GM19438 (cell line): ENCODE data around the gene MAP1LC3B.
"Not testable (repeated sequence)": the region's sequence is repeated elsewhere in the genome, so short reads cannot be mapped to it uniquely, and the experiment has no call there.

Source experiments
- ATAC-seq: cut with Tn5 transposase; IDR thresholded peaks from one replicate; pipeline ENCODE4 v1.9.1; 2021; ENCODE audit warnings: low read depth; ENCODE audit not compliant: unreplicated experiment

Gene MAP1LC3B

GRCh38 chr16:87379312-87379752 is 12.8 kb upstream of the MAP1LC3B start:
- ATAC-seq, result not testable (repeated sequence)

- no peak for ATAC-seq
Measured at GRCh38 chr16:87380403-87380802, 11.7 kb upstream of the MAP1LC3B start.

GRCh38 chr16:87380881-87381280 is 11.3 kb upstream of the MAP1LC3B start:
- no peak for ATAC-seq

- ATAC-seq, result no peak
Measured at GRCh38 chr16:87382023-87382785, 9.9 kb upstream of the MAP1LC3B start.

GRCh38 chr16:87383505-87384161 is 8.5 kb upstream of the MAP1LC3B start, which contains the start of gene FBXO31:
Gene FBXO31 (minus strand): TSS chr16:87383776. CDS start chr16:87383744, 32 bp downstream.
- ATAC-seq, result peak; percentile 43

DNA sequence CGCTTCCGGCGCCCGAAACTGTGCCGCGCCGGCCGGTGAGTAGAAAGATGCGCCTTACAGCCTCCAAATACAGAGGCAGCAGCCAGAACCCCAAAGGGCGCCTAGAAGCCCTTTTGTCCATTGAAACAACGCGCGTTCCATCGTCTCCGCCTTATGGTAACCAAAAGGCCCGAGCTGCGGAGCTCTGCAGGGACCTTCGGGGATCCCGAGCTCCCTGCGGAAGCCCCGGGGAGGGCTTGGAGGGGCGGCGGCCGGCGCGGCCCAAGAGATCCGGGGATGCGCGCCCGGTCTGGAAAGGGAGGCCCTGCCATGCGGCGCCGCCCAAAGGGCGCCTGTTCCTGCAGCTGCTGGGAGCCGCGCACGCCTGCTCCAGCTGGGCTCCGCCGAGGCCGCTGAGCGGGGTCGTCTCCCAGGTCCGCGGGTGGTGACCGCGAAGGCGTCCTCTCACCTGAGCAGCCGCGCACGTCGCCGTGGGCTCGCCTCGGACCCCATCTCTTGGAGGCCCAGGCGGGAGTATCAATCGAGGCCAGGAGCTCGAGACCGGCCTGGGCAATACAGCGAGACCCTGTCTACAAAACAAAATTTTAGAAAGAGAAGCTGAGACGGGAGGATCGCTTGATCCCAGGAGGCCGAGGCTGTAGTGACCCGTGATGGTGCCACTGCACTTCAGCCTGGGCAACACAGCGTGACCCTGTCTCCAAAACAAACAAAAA is 7.8 kb upstream of the MAP1LC3B start:
- ATAC-seq, result peak; percentile 25

- not testable (repeated sequence) for ATAC-seq
Measured at GRCh38 chr16:87384875-87385167, 7.3 kb upstream of the MAP1LC3B start.

DNA sequence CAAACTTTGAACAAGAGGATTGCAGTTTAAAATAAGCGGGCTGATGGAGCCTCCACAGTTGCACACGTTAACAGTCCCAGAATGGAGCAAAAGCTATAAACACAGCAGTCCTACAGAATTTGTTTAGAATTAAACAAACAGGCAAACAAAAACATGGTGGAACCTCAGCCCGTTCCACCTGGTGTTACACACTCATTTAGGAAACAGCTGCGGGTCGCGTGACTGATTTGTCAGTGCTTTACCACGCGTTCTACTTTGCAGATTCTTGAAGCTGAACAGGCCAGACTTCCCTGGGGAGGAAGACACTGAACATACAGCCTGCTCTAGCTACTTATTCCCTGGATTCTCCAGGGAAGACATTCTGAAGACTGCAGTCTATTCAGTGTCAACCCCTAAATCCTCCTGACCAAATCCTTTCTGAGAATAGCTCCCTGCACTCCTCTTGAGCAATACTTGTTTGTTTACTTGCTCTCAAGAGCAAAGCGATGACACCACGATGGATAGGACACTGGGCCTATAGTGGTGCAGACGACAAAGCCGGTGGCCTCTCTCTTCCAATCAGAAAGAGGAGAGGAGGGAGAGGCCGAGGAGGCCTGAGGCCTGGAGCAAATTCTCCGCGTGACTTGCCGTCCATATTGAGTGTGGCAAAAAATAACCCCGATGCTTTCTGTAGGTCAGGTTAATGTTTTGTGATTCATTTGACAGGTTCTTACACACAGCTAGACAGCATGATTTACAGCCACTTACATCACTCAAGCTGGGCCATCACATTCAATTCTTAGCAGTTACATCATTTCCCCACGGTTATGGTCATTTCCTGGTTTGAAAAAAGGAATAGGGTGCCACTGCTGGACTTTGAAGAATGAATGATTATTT is 4.0 kb upstream of the MAP1LC3B start:
- ATAC-seq, result peak; percentile 42

- no peak for ATAC-seq
Measured at GRCh38 chr16:87388818-87389134, 3.4 kb upstream of the MAP1LC3B start.

DNA sequence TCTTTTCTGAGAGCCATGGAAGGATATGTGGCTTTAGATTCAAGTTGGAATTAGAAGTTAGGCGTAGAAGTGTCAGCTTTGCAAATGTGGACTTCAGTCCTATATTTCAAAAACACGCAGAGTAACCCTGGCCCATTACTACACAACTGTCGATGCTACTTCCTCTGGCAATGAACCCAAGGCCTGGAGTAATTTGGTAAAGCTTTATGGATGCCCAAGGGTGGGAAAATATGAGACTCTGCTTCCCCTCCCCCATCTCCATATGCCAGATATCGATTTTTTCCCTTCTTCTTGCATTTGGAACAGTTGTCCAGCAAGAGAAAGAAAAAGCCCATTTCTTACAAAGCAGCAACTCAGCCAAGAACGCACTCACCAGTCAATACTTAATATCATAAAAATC is 2.9 kb upstream of the MAP1LC3B start:
- ATAC-seq, result no peak

DNA sequence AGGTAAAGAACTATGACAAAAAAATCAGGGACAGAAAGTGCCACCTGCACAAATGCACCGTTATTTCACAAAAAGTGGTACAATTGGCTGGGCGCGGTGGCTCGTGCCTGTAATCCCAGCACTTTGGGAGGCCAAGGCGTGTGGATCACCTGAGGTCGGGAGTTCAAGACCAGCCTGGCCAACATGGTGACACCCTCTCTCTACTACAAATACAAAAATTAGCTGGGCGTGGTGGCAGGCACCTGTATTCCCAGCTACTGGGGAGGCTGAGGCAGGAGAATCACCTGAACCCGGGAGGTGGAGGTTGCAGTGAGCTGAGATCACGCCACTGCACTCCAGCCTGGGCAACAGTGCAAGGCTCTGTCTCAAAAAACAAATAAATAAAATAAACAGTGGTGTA is 2.2 kb upstream of the MAP1LC3B start:
- not testable (repeated sequence) for ATAC-seq

- no peak for ATAC-seq
Measured at GRCh38 chr16:87390641-87391323, 1.4 kb upstream of the MAP1LC3B start.

GRCh38 chr16:87391324-87391949 is 699 bp upstream of the MAP1LC3B start:
- peak; percentile 11 for ATAC-seq

- no peak for ATAC-seq
Measured at GRCh38 chr16:87392821-87393679, 914 bp downstream of the MAP1LC3B start.

DNA sequence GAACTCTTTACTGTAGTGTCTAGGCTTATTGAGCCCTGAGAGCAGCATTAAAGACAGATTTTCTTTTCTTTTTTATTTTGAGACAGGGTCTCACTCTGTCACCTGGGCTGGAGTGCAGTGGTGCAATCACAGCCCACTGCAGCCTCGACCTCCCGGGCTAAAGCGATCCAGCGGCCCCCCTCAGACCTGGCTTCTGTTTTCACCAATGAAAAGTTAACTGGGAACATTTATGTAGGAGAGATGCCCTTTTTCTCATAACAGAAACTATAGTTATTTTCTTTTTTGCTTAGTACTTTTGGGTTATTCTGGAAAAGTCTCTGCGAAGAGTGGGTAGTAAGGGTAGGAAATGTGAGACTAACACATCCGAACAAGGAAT is 1.5 kb downstream of the MAP1LC3B start:
- no peak for ATAC-seq

- no peak for ATAC-seq
Measured at GRCh38 chr16:87395181-87395842, 3.2 kb downstream of the MAP1LC3B start.

GRCh38 chr16:87404764-87405625 is 12.9 kb downstream of the MAP1LC3B start:
- no peak for ATAC-seq
